ENCODE data around the gene HMCN2. TPM values are rescaled to one million over a fixed set of nuclear protein-coding genes. Genes with fewer than 3 reads are reported as not detected.

Gene HMCN2
- total RNA-seq, 1 donor from 2014 or later, result 1.6 TPM

GRCh38 chr9:130372057-130372456 lies 106.5 kb downstream of the HMCN2 start:
- no peak for ATAC-seq

GRCh38 chr9:130373679-130374325 lies 108.2 kb downstream of the HMCN2 start:
- ATAC-seq, result no peak

- no peak for ATAC-seq
Observed at GRCh38 chr9:130377612-130378011, 112.1 kb downstream of the HMCN2 start.

- no peak for ATAC-seq
Observed at GRCh38 chr9:130378875-130379648, 113.5 kb downstream of the HMCN2 start.

- ATAC-seq, result no peak
Observed at GRCh38 chr9:130379649-130379970, 114.0 kb downstream of the HMCN2 start.

GRCh38 chr9:130380920-130381469 lies 115.4 kb downstream of the HMCN2 start:
- no peak for ATAC-seq

GRCh38 chr9:130381660-130382059 lies 116.1 kb downstream of the HMCN2 start:
- ATAC-seq, result no peak

- no peak for ATAC-seq
Observed at GRCh38 chr9:130382096-130382495, 116.5 kb downstream of the HMCN2 start.

- ATAC-seq, result peak; percentile 37
Observed at GRCh38 chr9:130382636-130383349, 117.2 kb downstream of the HMCN2 start.

GRCh38 chr9:130383350-130383715 lies 117.8 kb downstream of the HMCN2 start:
- ATAC-seq, result no peak

GRCh38 chr9:130383979-130384676 lies 118.6 kb downstream of the HMCN2 start:
- ATAC-seq, result no peak

GRCh38 chr9:130385257-130385656 lies 119.7 kb downstream of the HMCN2 start:
- ATAC-seq, result no peak

GRCh38 chr9:130387398-130387797 lies 121.8 kb downstream of the HMCN2 start:
- ATAC-seq, result no peak

GRCh38 chr9:130387905-130388304 lies 122.3 kb downstream of the HMCN2 start:
- ATAC-seq, result no peak

GRCh38 chr9:130390390-130390789 lies 124.8 kb downstream of the HMCN2 start:
- ATAC-seq, result no peak

GRCh38 chr9:130390986-130391385 lies 125.4 kb downstream of the HMCN2 start:
- no peak for ATAC-seq

GRCh38 chr9:130391866-130392265 lies 126.3 kb downstream of the HMCN2 start:
- no peak for ATAC-seq

- ATAC-seq, result no peak
Observed at GRCh38 chr9:130393681-130394071, 128.1 kb downstream of the HMCN2 start.

- ATAC-seq, result no peak
Observed at GRCh38 chr9:130394320-130394719, 128.8 kb downstream of the HMCN2 start.

GRCh38 chr9:130394814-130395470 lies 129.4 kb downstream of the HMCN2 start:
- no peak for ATAC-seq

- no peak for ATAC-seq
Observed at GRCh38 chr9:130395810-130396435, 130.4 kb downstream of the HMCN2 start.

- no peak for ATAC-seq
Observed at GRCh38 chr9:130396581-130396980, 131.0 kb downstream of the HMCN2 start.

Data from esophagus mucosa (tissue), 1 donor.